HG02884 (cell line): ENCODE data around the gene PCED1B.
"Not testable (repeated sequence)": the region's sequence is repeated elsewhere in the genome, so short reads cannot be mapped to it uniquely, and the experiment has no call there.

Source experiments
- ATAC-seq: cut with Tn5 transposase; IDR thresholded peaks from one replicate; pipeline ENCODE4 v1.9.1; 2021; ENCODE audit warnings: mild to moderate bottlenecking, moderate library complexity; ENCODE audit not compliant: unreplicated experiment

Gene PCED1B

GRCh38 chr12:47117305-47117704, 37.9 kb downstream of the PCED1B start:
- not testable (repeated sequence) for ATAC-seq

- no peak for ATAC-seq
Measured at GRCh38 chr12:47120736-47121135, 41.3 kb downstream of the PCED1B start.

GRCh38 chr12:47121146-47121545, 41.7 kb downstream of the PCED1B start:
- ATAC-seq = no peak

GRCh38 chr12:47122602-47123001, 43.2 kb downstream of the PCED1B start:
- ATAC-seq = no peak

- ATAC-seq = no peak
Measured at GRCh38 chr12:47123730-47124129, 44.3 kb downstream of the PCED1B start.

GRCh38 chr12:47124451-47124850, 45.0 kb downstream of the PCED1B start:
- no peak for ATAC-seq

- no peak for ATAC-seq
Measured at GRCh38 chr12:47126246-47126645, 46.8 kb downstream of the PCED1B start.

GRCh38 chr12:47131011-47131410, 51.6 kb downstream of the PCED1B start:
- ATAC-seq = no peak

- no peak for ATAC-seq
Measured at GRCh38 chr12:47134005-47134404, 54.6 kb downstream of the PCED1B start.

- ATAC-seq = no peak
Measured at GRCh38 chr12:47135578-47135977, 56.2 kb downstream of the PCED1B start.

- ATAC-seq = no peak
Measured at GRCh38 chr12:47139000-47139681, 59.7 kb downstream of the PCED1B start.

GRCh38 chr12:47141459-47141858, 62.0 kb downstream of the PCED1B start:
- ATAC-seq = no peak

- no peak for ATAC-seq
Measured at GRCh38 chr12:47144769-47145168, 65.3 kb downstream of the PCED1B start.

- ATAC-seq = no peak
Measured at GRCh38 chr12:47145188-47145587, 65.8 kb downstream of the PCED1B start.

GRCh38 chr12:47147739-47148138, 68.3 kb downstream of the PCED1B start:
- no peak for ATAC-seq

- no peak for ATAC-seq
Measured at GRCh38 chr12:47149146-47149545, 69.7 kb downstream of the PCED1B start.

- ATAC-seq = no peak
Measured at GRCh38 chr12:47152095-47152494, 72.7 kb downstream of the PCED1B start.

GRCh38 chr12:47155457-47156166, 76.2 kb downstream of the PCED1B start:
- ATAC-seq = no peak

- ATAC-seq = no peak
Measured at GRCh38 chr12:47156167-47156736, 76.8 kb downstream of the PCED1B start.

GRCh38 chr12:47158792-47159191, 79.4 kb downstream of the PCED1B start:
- ATAC-seq = no peak

- ATAC-seq = no peak
Measured at GRCh38 chr12:47159348-47159747, 79.9 kb downstream of the PCED1B start.
